RWPE1 (cell line): ENCODE data around the gene RUNX1.

Experiments used
- CTCF ChIA-PET: fragments of 350-600 bp; sonication (Branson Sonifier 250); formaldehyde crosslinking; extraction: SDS; loops from one replicate; lab custom pipeline; 2021; lab: Yijun Ruan, JAX
- POLR2A ChIA-PET: fragments of 400-600 bp; formaldehyde crosslinking; extraction: SDS; loops from one replicate; lab custom pipeline; 2020; ENCODE audit warnings: antibody characterized with exemption; ENCODE audit not compliant: low non-redundant PET; lab: Yijun Ruan, JAX
- DNase-seq: peaks from one replicate; pipeline ENCODE4 v3.0.0; 2012; ENCODE audit warnings: low spot score
- H3K27ac ChIP-seq: fragments of 450-650 bp; 2 replicates; pipeline ENCODE4 v1.5.1; 2017
- CTCF ChIP-seq: fragments of 450-650 bp; conservative IDR thresholded peaks from 2 replicates; pipeline ENCODE4 v1.5.1; 2017; ENCODE audit warnings: low read depth, mild to moderate bottlenecking

The RUNX1 gene

GRCh38 chr21:34817821-34818661, 231.1 kb downstream of the RUNX1 start:
- no peak for DNase-seq
- no peak for TF ChIP-seq CTCF
- ChIA-PET CTCF (interaction anchor here (1.1 to 2.5 kb wide), 2 partner anchors 30 to 72 kb away, joined by 4 to 8 read pairs; no protein-coding TSS in a partner anchor), POLR2A (interaction anchor here (0.7 kb wide), 1 partner anchor 14 kb away, joined by 9 read pairs; no protein-coding TSS in a partner anchor)
- H3K27ac ChIP-seq: peak overlapping the region; percentile 99

DNA sequence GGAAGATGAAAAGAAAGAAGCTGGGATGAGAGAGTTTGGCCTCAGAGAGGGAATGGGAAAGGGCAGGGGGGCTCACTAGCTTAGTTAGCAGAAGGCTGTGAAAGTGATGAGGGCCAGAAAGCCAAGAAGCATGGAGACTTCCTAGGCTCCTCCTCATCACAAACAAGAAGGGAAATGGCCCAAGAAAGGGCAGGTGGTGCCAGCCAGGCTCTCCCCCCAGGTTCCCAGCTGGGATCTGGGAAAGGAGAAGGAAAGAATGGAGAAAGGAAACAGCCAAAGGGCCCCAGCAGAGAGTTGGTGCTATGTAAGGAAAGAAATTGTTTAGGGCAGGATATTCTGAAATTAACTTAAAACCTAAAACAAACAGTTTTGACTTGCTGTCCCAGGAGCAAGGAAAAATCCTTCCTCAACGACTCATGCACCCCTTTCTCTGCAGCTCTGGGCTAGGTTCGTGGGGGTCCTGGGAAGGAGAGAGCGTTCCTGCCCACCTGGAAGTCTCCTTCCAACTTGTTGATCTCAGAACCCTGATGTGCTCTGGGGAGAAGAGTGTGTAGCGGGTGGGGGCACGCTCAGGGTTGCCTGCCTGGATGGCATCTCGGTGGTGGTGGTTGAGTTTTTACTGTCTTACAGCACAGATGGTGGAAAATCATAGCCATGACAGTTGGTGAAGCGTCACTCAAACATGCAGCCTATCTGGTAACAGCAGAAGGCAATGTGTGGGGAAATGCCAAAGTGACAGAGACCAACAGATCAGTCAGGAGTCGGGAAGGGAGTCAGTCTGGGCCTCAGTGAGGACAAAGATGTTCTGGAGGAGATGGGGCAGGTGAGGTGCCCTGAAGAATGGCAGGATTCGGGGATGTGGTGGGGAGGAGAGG, 233.0 kb downstream of the RUNX1 start:
- TF ChIP-seq CTCF: no peak
- POLR2A ChIA-PET: no interaction called here
- CTCF ChIA-PET: no interaction called here
- no peak for DNase-seq
- H3K27ac ChIP-seq: peak overlapping the region; percentile 99

DNA sequence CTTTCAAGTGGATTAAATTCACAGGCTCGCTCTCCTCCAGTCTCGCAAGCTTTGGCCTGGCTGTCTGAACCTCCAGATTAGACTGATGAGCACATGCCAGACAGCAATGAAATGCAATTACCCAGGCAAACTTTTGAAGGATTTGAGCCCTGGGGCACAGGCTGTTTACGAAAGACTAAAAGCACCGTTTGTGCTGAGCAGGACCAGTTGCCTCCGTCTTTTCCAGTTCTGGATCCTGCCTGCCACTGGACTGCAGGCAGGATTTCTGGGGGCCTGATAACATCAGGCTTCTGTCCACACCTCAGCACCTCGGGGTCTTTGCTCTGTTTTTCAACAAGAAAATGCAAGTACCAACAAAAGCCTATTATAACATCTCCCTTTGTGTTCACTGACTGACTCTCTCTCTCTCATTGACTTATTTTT, 234.6 kb downstream of the RUNX1 start:
- no peak for TF ChIP-seq CTCF
- no peak for DNase-seq
- ChIA-PET CTCF (interaction anchor here (1.0 kb wide), 1 partner anchor 12 kb away, joined by 4 read pairs; no protein-coding TSS in a partner anchor), POLR2A (no interaction called here)
- peak overlapping the region; percentile 99 for H3K27ac ChIP-seq

- peak; percentile 90 for DNase-seq
- ChIA-PET CTCF (interaction anchor here (0.6 to 0.7 kb wide), 2 partner anchors 26 to 1945 kb away, joined by 4 read pairs; no protein-coding TSS in a partner anchor), POLR2A (interaction anchor here (1.0 kb wide), 1 partner anchor 10 kb away, joined by 3 read pairs; no protein-coding TSS in a partner anchor)
- no peak for TF ChIP-seq CTCF
- H3K27ac ChIP-seq: peak overlapping the region; percentile 99
Measured at GRCh38 chr21:34813266-34813894, 235.7 kb downstream of the RUNX1 start.

DNA sequence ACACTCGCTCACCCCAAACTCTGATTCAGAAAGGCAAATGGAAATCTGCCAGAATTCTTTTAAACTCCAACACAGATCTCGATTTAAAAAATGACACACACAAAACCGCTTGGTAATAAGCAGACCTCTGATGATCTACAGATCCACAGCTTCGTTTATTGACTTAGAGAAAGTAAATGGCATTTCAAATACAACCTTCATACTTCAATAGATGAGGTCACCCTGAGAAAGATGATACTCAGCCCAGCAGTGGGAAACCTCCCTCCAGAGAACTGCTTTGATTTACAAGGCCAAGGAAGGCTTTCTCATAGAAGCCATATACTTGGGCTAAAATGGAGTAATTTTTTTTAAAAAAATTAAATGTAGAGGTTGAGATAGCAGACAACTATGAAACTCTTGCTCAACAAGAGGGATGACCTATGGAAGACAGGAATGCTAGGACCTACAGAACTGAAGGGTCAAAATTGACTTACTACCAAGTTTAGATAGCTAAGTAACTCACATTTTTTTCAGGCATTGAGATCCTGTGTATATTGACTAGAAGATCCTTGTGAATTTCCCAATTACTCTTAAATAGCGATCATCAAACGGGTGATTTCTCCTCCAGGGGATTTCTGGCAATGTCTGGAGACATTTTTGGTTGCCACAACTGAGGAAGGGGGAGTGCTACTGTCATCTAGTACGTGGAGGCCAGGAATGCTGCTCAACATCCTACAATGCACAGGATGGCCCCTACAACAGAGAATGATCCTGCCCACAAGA, 236.4 kb downstream of the RUNX1 start:
- TF ChIP-seq CTCF: no peak
- H3K27ac ChIP-seq: peak overlapping the region; percentile 99
- CTCF ChIA-PET: interaction anchor here (0.6 to 1.2 kb wide), 3 partner anchors 26 to 1946 kb away, joined by 3 to 4 read pairs (median 4); no protein-coding TSS in a partner anchor
- POLR2A ChIA-PET: interaction anchor here (1.0 kb wide), 1 partner anchor 10 kb away, joined by 3 read pairs; no protein-coding TSS in a partner anchor
- no peak for DNase-seq
